Measurements from ENCODE around the gene SNX30.

SNX30 gene

DNA sequence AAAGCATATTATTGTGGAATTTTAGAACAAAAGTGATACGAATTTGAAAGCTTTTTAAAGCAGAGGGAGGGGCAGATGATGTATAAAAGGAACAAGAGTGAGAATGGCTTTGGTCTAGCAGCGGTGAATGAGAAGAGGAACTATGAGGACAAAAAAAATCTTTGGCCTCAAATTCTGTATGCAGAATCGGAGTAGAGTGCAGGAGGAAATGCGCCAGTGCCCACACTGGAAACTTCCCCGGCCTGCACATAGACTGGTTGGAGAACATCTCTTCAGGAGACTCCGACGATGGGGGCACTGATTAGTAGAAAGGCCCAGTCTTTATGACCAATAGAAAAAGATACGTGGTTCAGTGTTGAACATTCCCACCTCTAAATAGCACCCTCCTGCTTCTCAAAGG lies 88.8 kb downstream of the SNX30 start:
- TF ChIP-seq CTCF (IDR thresholded peaks at IDR 0.05; ENCODE audit: low read depth, low read length), result no peak
- in situ Hi-C loops (cut with HindIII; ENCODE audit: low sequenced_read_pairs), result no loop called here
- no peak overlapping the region for H3K4me3 ChIP-seq (ENCODE audit: low read depth, low read length)
- DNase-seq (ENCODE audit: low read depth, low spot score), result no peak

DNA sequence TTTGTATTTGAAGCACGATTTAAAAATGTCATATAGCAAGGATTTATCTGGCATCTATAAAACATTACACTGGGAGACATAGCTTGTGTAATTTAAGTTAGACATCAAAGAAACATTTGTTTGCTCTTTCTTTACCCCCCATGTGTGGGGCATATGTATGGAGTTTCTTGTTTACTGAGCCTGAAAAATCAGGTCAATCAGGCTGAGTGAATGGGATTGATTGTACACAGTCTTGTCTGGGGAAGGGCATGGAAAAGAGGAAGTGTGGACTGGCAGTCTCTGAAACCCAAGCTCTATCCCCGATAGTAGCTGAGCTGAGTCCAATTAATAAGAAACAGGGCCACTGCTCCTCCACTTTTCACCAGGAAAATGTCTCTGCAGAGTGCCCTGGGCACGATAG lies 90.7 kb downstream of the SNX30 start:
- in situ Hi-C loops (cut with HindIII; ENCODE audit: low sequenced_read_pairs), result no loop called here
- no peak overlapping the region for H3K4me3 ChIP-seq (ENCODE audit: low read depth, low read length)
- TF ChIP-seq CTCF (IDR thresholded peaks at IDR 0.05; ENCODE audit: low read depth, low read length), result no peak
- no peak for DNase-seq (ENCODE audit: low read depth, low spot score)

DNA sequence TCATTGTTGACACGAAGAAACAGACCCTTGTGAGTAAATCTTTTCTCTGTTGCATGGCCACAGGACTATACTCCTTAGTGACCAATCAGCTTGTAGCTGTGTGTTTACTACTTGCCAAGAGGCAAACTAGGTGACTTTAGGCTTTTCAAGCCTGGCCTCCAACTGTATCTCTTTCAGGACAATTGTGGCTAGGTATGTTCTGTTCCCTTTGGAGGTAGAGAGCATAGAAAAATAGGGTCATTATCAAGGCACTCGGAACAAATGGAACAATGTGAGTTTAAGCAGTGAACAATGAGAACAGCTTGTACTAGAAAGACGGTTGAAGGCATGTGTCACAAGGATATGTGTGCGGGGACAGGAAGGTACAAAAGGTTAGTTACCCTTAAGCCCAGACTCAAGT lies 92.0 kb downstream of the SNX30 start:
- DNase-seq (ENCODE audit: low read depth, low spot score), result no peak
- no peak overlapping the region for H3K4me3 ChIP-seq (ENCODE audit: low read depth, low read length)
- no peak for TF ChIP-seq CTCF (IDR thresholded peaks at IDR 0.05; ENCODE audit: low read depth, low read length)
- in situ Hi-C loops (cut with HindIII; ENCODE audit: low sequenced_read_pairs), result no loop called here

GRCh38 chr9:112844771-112845542 lies 94.4 kb downstream of the SNX30 start:
- DNase-seq (ENCODE audit: low read depth, low spot score), result peak; percentile 71
- no peak overlapping the region for H3K4me3 ChIP-seq (ENCODE audit: low read depth, low read length)
- in situ Hi-C loops (cut with HindIII; ENCODE audit: low sequenced_read_pairs), result no loop called here
- TF ChIP-seq CTCF (IDR thresholded peaks at IDR 0.05; ENCODE audit: low read depth, low read length), result peak; percentile 99

DNA sequence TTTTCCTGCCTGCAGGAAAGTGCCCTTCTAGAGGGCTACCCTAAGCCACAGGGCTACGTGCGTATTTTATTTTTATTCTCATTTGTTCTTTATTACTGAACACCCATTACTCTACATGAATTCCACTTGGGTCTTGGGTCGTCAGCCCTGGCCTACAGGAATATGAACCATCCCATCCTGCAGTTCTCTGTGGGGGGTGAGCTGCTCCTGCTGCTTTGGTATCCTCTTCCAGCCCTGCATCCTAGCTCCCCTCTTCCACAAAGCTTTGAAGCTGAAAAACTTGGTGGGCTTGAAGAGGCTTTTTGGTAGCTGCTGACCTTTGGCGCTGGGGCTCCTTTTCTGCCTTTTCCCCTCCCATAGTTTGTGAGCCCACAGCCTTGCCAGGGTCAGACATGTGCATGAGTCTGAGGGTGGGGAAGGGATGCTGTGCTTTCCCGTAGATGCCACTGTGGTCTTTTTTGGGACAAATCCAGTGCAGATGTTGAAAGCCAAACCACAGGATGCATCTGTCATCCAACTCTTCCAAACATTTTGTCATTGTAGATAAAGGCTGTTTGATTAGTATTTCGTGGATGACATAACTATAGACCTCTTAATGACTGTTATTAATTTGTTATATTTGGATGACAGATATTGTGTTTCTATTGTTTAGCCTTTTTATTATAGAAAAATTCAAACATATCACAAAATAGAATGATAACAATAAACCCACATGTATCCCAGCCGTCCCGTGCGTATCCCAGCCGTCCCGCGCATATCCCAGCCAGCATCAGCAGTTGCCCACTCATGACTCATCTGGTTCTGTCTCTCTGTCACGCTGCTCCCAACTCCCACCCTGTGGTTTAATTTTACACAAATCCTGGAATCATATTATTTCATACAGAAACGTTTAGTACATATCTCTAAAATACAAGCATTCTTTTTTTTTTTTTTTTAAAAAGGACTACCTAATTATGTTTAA lies 96.2 kb downstream of the SNX30 start:
- DNase-seq (ENCODE audit: low read depth, low spot score), result peak; percentile 23
- TF ChIP-seq CTCF (IDR thresholded peaks at IDR 0.05; ENCODE audit: low read depth, low read length), result no peak
- no peak overlapping the region for H3K4me3 ChIP-seq (ENCODE audit: low read depth, low read length)
- in situ Hi-C loops (cut with HindIII; ENCODE audit: low sequenced_read_pairs), result no loop called here

GRCh38 chr9:112848316-112849151 lies 98.0 kb downstream of the SNX30 start:
- no peak overlapping the region for H3K4me3 ChIP-seq (ENCODE audit: low read depth, low read length)
- DNase-seq (ENCODE audit: low read depth, low spot score), result no peak
- TF ChIP-seq CTCF (IDR thresholded peaks at IDR 0.05; ENCODE audit: low read depth, low read length), result no peak
- in situ Hi-C loops (cut with HindIII; ENCODE audit: low sequenced_read_pairs), result no loop called here
